ENCODE results near the gene AWAT2.
"Not testable (repeated sequence)": the region's sequence is repeated elsewhere in the genome, so short reads cannot be mapped to it uniquely, and the experiment has no call there.

The AWAT2 gene

DNA sequence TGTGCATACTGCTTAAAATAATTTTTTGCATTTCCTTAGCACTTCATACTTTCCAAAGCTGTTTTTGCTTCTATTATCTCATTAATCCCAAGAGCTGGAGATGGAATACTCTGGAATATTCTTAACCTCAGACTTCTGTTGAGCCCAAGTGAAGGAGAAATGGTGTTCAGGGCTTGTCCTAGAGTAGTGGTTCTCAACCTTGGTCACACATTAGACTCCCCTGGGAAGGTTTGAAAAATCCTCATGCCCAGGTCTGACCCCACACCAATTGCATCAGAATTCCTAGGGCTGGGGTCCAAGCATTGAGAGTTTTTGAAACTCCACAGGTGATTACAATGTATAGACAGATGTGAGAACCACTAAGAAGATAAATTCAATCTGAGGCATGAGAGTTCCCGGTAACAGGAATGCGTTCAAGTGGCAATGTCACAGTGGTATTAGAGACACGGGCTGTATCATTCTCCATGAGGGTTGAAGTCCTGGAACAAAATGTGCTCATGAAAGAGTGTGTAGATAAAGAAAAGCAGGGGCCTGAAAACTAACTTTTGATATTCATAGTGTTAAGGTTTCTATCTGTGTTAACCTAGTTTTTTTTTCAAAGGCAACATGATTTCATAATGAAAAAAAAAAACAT is 47.9 kb downstream of the AWAT2 start:
- Mint-ChIP-seq H3K27me3 (ENCODE audit: low read depth) (no peaks in the 10 kb centered on the region), H3K9me3 (peaks cover 13% of the 10 kb centered on the region), H3K27ac (no peak overlapping the region), H3K4me3 (no peak overlapping the region), H3K4me1 (no peaks in the 10 kb centered on the region), H3K36me3 (ENCODE audit: low read depth) (no peaks in the 10 kb centered on the region)
- TF ChIP-seq, protein P1, sequence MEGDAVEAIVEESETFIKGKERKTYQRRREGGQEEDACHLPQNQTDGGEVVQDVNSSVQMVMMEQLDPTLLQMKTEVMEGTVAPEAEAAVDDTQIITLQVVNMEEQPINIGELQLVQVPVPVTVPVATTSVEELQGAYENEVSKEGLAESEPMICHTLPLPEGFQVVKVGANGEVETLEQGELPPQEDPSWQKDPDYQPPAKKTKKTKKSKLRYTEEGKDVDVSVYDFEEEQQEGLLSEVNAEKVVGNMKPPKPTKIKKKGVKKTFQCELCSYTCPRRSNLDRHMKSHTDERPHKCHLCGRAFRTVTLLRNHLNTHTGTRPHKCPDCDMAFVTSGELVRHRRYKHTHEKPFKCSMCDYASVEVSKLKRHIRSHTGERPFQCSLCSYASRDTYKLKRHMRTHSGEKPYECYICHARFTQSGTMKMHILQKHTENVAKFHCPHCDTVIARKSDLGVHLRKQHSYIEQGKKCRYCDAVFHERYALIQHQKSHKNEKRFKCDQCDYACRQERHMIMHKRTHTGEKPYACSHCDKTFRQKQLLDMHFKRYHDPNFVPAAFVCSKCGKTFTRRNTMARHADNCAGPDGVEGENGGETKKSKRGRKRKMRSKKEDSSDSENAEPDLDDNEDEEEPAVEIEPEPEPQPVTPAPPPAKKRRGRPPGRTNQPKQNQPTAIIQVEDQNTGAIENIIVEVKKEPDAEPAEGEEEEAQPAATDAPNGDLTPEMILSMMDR (IDR thresholded peaks at IDR 0.05; ENCODE audit: unreplicated experiment in 3 of 3): no peak

DNA sequence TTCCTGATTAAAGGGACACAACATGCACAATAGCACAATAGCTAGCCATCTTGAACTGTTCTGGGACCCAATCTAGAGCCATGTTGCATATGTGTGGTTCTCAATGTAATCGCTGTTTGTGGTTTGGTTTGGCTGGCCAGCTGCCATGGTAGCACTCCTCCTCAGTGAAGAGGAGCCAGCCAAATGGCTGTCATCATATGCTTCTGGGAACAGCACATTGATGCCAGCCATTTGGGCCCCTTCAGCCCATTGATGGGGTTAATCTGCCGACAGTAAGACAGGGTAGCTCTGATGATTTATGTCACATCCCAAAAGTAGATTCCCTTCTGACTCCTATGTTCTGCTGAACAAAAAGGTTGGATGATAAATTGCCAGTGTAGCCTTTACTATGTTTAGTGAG is 48.5 kb downstream of the AWAT2 start:
- Mint-ChIP-seq H3K9me3 (peaks cover 13% of the 10 kb centered on the region), H3K4me3 (no peak overlapping the region), H3K36me3 (ENCODE audit: low read depth) (no peaks in the 10 kb centered on the region), H3K4me1 (no peaks in the 10 kb centered on the region), H3K27ac (no peak overlapping the region), H3K27me3 (ENCODE audit: low read depth) (no peaks in the 10 kb centered on the region)
- TF ChIP-seq, protein P1 (IDR thresholded peaks at IDR 0.05; ENCODE audit: unreplicated experiment in 3 of 3): no peak

DNA sequence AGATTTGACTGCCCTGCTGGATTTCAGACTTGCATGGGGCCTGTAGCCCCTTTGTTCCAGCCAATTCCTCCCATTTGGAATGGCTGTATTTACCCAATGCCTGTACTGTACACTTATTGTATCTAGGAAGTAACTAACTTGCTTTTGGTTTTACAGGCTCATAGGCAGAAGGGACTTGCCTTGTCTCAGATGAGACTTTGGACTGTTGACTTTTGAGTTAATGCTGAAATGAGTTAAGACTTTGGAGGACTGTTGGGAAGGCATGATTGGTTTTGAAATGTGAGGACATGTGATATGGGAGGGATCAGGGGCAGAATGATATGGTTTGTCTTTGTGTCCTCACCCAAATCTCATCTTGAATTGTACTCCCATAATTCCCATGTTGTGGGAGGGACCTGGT is 51.4 kb downstream of the AWAT2 start:
- H3K36me3 Mint-ChIP-seq (ENCODE audit: low read depth); H3K27me3 Mint-ChIP-seq (ENCODE audit: low read depth); H3K4me1 Mint-ChIP-seq; H3K27ac Mint-ChIP-seq; H3K4me3 Mint-ChIP-seq: not testable (repeated sequence)
- H3K9me3 Mint-ChIP-seq: peaks cover 13% of the 10 kb centered on the region

DNA sequence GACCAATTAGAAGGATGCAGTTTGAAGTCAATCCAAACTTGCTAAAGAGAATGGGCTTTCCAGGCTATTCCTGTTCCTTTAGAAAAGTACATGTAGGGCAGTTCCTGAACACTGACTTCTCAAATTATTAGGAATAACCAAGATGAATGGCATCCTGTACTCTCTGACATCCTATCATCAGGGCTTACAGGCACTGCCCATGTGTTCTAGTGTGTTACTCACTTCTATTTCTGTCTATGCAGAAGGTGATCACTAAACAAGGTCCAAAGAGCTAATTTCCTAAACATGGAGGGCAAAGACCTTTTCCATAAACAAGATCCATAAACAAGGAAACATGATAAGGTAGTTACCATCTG is 53.6 kb downstream of the AWAT2 start:
- Mint-ChIP-seq H3K27ac (no peak overlapping the region), H3K9me3 (peaks cover 13% of the 10 kb centered on the region), H3K27me3 (ENCODE audit: low read depth) (no peaks in the 10 kb centered on the region), H3K4me1 (no peaks in the 10 kb centered on the region), H3K36me3 (ENCODE audit: low read depth) (no peaks in the 10 kb centered on the region), H3K4me3 (no peak overlapping the region)
- TF ChIP-seq, protein P1 (IDR thresholded peaks at IDR 0.05; ENCODE audit: unreplicated experiment in 3 of 3): no peak

DNA sequence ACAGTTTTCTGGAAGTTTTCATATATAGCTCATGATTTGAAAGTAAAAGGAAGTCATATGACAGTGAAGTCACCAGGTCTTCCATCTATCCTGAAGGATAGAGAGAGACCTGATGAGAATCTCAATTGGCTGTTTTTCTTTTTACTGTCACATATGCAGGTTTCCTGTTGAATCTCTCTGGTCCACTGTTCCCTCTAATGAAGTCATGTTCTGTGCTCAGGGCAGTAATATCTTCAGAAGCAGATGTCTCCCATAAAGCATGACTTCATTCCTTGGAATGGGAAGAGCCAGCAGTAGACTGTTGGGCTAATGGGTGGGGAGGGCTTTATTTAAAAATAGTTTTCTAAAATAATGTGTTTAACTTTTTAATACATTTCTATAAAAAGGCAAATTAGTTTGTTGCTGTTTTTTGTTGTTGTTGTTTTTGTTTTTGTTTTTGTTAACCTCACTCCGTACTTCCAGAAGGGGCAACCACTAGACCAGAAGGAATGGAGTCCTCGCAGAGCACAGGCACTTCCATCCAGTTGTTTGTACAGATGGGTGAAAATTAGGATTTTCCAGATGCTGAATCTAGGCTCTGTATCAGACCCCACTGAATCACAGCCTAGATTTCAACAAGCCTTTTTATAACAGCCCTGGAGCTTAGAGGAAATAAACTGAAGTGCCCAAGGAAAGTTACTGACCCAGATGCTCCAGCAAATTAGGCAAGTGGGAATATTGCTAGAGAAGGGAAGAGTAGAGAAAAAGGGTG is 54.2 kb downstream of the AWAT2 start:
- no peaks in the 10 kb centered on the region for H3K4me1 Mint-ChIP-seq
- TF ChIP-seq, protein P1 (IDR thresholded peaks at IDR 0.05; ENCODE audit: unreplicated experiment in 3 of 3): no peak
- H3K4me3 Mint-ChIP-seq: no peak overlapping the region
- H3K9me3 Mint-ChIP-seq: peaks cover 13% of the 10 kb centered on the region
- no peaks in the 10 kb centered on the region for H3K36me3 Mint-ChIP-seq (ENCODE audit: low read depth)
- no peak overlapping the region for H3K27ac Mint-ChIP-seq
- H3K27me3 Mint-ChIP-seq (ENCODE audit: low read depth): no peaks in the 10 kb centered on the region

DNA sequence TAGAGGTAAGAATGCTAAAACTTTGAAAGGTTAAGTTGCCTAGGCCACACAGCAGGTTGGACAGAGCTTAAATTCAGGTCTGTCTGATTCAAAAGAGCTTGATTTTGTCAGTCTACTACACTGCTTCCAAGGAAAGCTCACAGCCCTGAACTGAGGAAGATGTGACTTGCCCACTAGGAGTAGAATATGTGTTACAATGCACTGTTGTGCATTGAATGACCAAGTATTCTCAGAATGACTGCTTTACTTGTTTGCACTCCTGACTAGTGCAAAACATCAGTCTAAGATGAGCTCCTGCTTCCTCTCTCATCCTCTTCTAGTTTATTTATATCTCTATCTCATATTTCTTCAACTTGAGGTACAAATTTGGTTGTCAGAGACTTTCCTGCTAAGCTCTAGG is 56.2 kb downstream of the AWAT2 start:
- TF ChIP-seq, protein P1 (IDR thresholded peaks at IDR 0.05; ENCODE audit: unreplicated experiment in 3 of 3): no peak
- Mint-ChIP-seq H3K9me3 (peaks cover 9% of the 10 kb centered on the region), H3K4me3 (no peak overlapping the region), H3K4me1 (no peaks in the 10 kb centered on the region), H3K27ac (no peak overlapping the region), H3K36me3 (ENCODE audit: low read depth) (no peaks in the 10 kb centered on the region), H3K27me3 (ENCODE audit: low read depth) (no peaks in the 10 kb centered on the region)

Measured in nephron (organoid).